Left cardiac atrium (tissue), 4 donors: ENCODE measurements around the gene ZNF485. TPM values are rescaled to one million over a fixed set of nuclear protein-coding genes. Genes with fewer than 3 reads are reported as not detected.
"Not testable (repeated sequence)": the region's sequence is repeated elsewhere in the genome, so short reads cannot be mapped to it uniquely, and the experiment has no call there.

Source experiments
- ATAC-seq, 2 donors: fragments of 200-7000 bp; cut with Tn5 transposase; one replicate each; pipeline ENCODE4 v1.9.1; 2020; ENCODE audit warnings: mild to moderate bottlenecking in 2 of 2, moderate library complexity in 2 of 2
- DNase-seq: peaks from one replicate; pipeline ENCODE4 v3.0.0-alpha.2; 2020
- intact Hi-C, 2 donors: fragments of 100-400 bp; cut with DNase I; formaldehyde crosslinking; loops; one replicate each; pipeline versions ENCODE4 v1.14.1 to v1.15.1; 2022 to 2023
- total RNA-seq, 2 donors: library from RNA; stranded (reverse); fragmentation: NEBNext Ultra II Directional; extraction: Animal tissue kit (Norgen Biotek cat#: 25700); gene quantifications; one replicate each; pipeline ENCODE4 v1.2.1, GENCODE V29; 2021
- donor health status: DM: no; HTN: yes; CAD: no.
- donor health status: DM: no; HTN: yes; CAD: no; lungs with severe emphysema.
- donor health status: DM: yes; HTN: yes; CAD: no.
- donor health status: Dilated cardiomyopathy.

The ZNF485 gene
- total RNA-seq, 2 donors from 2014 or later, result 2.0 to 2.8 TPM

GRCh38 chr10:43598446-43598845 is 7.8 kb upstream of the ZNF485 start:
- no peak for DNase-seq
- no peak for ATAC-seq
- intact Hi-C loops, result no loop called here

- ATAC-seq (no peak), DNase-seq (no peak)
- intact Hi-C loops, result no loop called here
Measured at GRCh38 chr10:43599333-43599732, 6.9 kb upstream of the ZNF485 start.

- intact Hi-C loops, ATAC-seq, DNase-seq: not testable (repeated sequence)
Measured at GRCh38 chr10:43601576-43601975, 4.7 kb upstream of the ZNF485 start.

DNA sequence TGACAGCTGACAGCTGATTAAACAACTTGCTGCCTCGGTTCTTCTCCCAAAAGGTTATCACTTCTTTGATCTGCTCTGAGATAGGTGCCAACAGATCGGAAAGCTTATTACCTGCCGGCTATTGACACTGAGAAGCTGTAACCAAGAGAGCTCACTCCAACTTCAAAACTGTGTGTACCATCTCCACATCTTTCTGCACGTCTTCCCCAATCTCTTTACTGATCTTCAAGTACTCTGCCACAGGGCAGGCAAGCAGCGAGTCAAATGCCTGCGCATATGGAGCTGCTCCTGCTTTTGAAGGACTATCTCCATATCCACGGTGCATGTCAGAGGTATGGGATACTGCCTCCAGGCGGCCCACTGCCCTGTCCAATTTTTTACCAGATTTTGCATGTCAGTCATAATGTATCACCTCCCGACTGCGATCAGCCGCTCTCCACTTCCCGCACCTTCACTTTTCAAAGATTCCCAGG is 352 bp upstream of the ZNF485 start:
- ATAC-seq (peak; percentile 19 to 40), DNase-seq (no peak)
- intact Hi-C loops, result no loop called here

DNA sequence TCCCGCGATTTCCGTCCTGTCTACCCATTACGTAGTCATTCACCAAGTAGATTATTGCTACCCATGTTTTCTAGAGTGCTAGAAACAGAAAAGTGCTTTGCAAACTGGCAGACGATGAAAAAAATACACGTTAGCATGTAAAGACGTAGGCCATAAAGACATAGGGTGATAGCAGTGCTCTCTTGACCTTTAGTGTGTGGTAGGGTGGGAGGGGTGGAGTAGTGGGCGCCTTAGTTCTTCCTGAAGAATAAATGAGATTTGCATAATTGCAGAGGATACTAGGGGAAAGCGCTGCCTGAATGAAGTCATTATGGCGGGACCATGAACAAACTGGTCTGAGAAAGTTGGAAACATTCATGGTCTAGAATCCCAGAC is 948 bp downstream of the ZNF485 start:
- DNase-seq (no peak), ATAC-seq (no peak)
- intact Hi-C loops, result no loop called here

GRCh38 chr10:43610636-43611035 is 4.4 kb downstream of the ZNF485 start:
- no peak for ATAC-seq
- intact Hi-C loops, result no loop called here
- no peak for DNase-seq

GRCh38 chr10:43616697-43617370 is 10.6 kb downstream of the ZNF485 start:
- DNase-seq (no peak), ATAC-seq (no peak)
- intact Hi-C loops, result no loop called here

DNA sequence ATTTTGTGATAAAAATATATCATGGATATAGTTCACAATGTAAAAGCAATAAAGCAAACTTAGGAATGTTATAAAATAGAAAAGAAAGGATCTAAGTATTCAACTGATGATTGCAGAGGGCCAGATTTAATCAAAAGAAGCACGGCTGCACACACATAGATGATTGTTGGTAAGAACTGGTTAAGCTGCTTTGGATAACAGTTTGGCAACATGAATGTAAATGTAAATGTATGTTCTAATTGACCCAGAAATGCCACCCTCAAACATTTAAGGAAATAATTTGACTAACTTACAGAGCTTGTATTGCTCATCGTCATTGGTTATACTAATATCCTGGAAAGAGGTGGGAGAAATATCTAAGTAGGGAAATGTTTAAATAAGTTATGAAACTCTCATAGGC is 13.1 kb downstream of the ZNF485 start:
- ATAC-seq, result no peak
- intact Hi-C loops, result no loop called here

DNA sequence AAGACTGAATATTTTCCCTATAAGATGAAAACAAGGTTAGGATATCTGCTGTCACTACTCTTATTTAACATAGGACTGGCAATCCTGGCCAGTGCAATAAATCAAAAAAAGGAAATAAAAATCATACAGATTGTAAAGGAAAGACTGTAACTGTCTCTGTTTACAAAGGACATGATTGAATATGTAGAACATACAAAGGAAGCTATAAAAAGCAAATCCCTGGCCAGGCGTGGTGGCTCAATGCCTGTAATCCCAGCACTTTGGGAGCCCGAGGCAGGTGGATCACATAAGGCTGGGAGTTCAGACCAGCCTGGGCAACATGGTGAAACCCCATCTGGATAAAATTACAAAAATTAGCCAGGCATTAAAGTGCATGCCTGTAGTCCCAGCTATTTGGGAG is 15.8 kb downstream of the ZNF485 start:
- intact Hi-C loops, result no loop called here
- DNase-seq (no peak), ATAC-seq (no peak)

More for the DNA sequence above, 13.1 kb downstream of the ZNF485 start:
- no peak for DNase-seq

DNA sequence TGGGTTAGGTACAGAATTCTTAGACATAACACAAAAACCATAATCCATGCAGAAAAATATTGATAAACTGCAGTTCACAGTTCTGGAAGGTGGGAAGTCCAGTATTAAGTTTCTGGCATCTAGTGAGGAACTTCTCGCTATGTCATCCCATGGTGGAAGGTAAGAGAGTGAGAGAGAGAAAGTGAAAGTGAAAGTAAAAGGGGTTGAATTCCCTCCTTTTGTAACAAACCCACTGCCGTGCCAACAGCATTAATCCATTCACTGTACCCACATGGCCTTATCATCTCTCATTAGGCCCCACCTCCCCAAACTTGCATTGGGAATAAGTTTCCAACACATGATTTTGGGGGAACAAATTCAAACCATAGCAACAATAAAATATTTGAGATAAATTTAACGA is 17.1 kb downstream of the ZNF485 start:
- intact Hi-C loops, result no loop called here
- ATAC-seq (peak in 1 of 2 donors; percentile 48), DNase-seq (no peak)

DNA sequence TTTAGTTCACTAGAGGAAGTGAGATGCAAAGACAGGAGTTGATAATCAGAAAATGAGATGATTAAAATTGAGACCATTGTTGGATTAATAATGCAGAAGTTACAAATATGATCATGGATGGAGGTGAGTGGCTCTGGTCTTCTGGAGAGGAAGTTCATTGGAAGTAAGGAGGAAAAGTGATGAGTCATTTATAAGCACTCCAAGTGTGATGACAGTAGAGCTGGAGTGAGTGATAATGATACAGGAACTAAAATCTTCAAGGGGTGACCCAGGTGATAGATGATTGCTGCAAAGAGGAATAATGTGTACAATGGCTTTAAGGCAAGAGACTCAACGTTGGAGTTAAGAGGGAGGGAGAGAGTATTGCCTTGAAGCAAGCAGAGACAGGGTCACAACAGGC is 21.7 kb downstream of the ZNF485 start:
- ATAC-seq, result no peak
- intact Hi-C loops, result no loop called here
- DNase-seq, result no peak

GRCh38 chr10:43628956-43629355 is 22.7 kb downstream of the ZNF485 start:
- ATAC-seq (no peak), DNase-seq (no peak)
- intact Hi-C loops, result no loop called here

DNA sequence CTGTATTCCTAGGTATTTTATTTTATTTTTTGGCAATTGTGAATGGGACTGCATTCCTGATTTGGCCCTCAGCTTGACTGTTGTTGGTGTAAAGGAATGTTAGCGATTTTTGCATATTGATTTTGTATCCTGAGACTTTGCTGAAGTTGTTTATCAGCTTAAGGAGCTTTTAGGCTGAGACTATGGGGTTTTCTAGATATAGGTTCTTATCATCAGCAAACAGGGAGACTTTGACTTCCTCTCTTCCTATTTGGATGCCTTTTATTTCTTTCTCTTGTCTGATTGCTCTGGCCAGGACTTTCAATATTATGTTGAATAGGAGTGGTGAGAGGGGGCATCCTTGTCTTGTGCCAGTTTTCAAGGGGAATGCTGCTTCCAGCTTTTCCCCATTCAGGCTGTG is 29.6 kb downstream of the ZNF485 start:
- ATAC-seq, DNase-seq, intact Hi-C loops: not testable (repeated sequence)

- DNase-seq, result no peak
- intact Hi-C loops, result no loop called here
- ATAC-seq, result no peak
Measured at GRCh38 chr10:43640603-43641002, 34.4 kb downstream of the ZNF485 start.

GRCh38 chr10:43644252-43644651 is 38.0 kb downstream of the ZNF485 start:
- DNase-seq, result no peak
- intact Hi-C loops, result no loop called here
- ATAC-seq, result no peak

- DNase-seq (no peak), ATAC-seq (no peak)
- intact Hi-C loops, result no loop called here
Measured at GRCh38 chr10:43645866-43646265, 39.6 kb downstream of the ZNF485 start.

- intact Hi-C loops, result no loop called here
- ATAC-seq, result no peak
- no peak for DNase-seq
Measured at GRCh38 chr10:43647576-43647975, 41.3 kb downstream of the ZNF485 start.

- ATAC-seq, result no peak
- intact Hi-C loops, result no loop called here
- no peak for DNase-seq
Measured at GRCh38 chr10:43648095-43648397, 41.8 kb downstream of the ZNF485 start.

- DNase-seq (peak; percentile 89), ATAC-seq (peak; percentile 98 to 99)
- intact Hi-C loops, result no loop called here
Measured at GRCh38 chr10:43648398-43649184, 42.4 kb downstream of the ZNF485 start, which contains the start of gene ZNF32. Gene ZNF32 (minus strand): TSS chr10:43648881. CDS start chr10:43646133, 2,748 bp downstream.

DNA sequence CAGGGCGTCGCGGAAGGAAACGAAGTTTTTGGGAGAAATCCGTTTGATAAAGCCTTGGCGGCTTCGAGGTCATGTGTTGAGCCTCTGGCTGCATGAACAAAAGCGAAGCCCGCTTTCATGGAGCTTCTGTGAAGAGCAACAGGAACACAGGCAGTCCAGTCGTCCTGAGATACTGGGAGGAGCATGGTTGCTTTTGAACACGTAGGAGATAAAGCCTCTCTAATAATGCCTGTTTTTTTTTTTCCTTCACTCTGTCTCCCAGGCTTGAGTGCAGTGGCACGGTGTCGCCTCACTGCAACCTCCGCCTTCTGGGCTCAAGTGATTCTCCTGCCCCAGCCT is 42.9 kb downstream of the ZNF485 start:
- DNase-seq (no peak), ATAC-seq (peak; percentile 9 to 21)
- intact Hi-C loops, result no loop called here

GRCh38 chr10:43653746-43654145 is 47.5 kb downstream of the ZNF485 start:
- DNase-seq (no peak), ATAC-seq (no peak)
- intact Hi-C loops, result no loop called here
